Head of caudate nucleus (tissue), 42 donors: ENCODE measurements around the gene KTN1.

ENCODE experiments used
- DNase-seq, 42 donors: peaks; one replicate each; pipeline versions ENCODE4 v3.0.0 to v3.0.0-alpha.2; 2020 to 2021; ENCODE audit warnings: mixed read lengths in 7 of 42
- intact Hi-C: fragments of 100-400 bp; cut with DNase I; formaldehyde crosslinking; loops from one replicate; pipeline ENCODE4 v1.15.0; 2022

Gene KTN1

DNA sequence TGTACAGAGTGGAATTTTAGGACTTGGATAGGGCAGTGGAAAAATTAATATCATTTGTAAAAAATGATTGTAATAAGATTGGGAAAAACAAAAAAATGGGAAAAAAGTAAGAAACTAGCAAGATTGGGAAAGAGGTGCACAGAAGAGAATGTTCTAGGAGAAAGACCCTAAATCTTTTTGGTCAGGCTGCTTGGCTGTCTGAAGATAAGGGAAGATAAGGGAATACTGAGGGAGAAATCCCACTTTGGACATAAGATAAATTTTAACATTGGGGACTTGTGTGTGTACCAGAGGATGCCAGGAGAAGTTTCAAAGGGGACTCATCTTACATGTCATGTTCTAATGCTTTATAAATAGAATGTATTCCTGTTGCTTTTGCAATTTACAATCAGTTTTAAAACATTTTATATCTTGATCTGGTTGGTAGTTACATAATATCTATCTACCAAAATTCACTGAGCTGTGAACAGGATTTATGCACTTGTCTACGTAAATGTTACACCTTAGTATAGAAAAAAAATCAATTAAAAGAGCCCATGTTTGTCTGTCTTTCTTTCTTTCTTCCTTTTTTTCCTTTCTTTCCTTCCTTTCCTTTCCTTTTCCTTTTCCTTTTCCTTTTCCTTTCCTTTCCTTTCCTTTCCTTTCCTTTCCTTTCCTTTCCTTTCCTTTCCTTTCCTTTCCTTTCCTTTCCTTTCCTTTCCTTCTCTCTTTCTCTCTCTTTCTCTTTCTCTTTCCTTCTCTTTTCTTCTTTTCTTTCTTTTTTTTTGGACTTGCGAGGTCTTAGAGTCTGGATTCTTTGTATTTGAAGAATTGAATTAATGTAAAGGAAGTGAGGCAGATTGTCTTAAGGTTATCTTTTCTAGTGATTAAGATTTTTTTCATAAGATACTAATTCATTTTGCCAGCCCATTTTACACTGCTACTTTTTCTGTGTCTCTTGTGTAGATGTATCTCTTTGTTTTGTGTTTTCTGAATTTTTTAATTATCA, 66.1 kb downstream of the KTN1 start:
- no peak for DNase-seq
- intact Hi-C loops = no loop called here

- intact Hi-C loops = no loop called here
- DNase-seq = no peak
Measured at GRCh38 chr14:55650992-55651391, 71.0 kb downstream of the KTN1 start.

DNA sequence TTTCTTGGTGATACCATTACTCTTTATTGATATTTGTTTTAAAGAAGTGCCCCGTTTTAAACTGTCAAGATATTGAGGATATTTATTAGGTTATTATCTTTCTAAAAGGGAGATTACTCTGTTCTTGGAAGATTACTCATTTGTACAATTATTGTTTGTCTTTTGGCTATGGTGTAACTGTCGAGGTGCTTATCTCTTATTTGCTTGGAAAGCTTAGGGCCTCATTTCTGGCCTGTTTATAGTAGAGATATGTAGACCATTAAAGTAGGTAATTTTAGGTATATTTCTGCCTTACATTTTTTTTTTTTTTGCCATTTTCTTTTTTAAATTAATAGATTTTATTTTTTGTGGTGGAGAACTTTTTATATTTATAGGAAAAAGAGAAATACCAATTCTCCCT, 74.2 kb downstream of the KTN1 start:
- intact Hi-C loops = no loop called here
- DNase-seq = no peak

- no peak for DNase-seq
- intact Hi-C loops = no loop called here
Measured at GRCh38 chr14:55661029-55661428, 81.0 kb downstream of the KTN1 start.

DNA sequence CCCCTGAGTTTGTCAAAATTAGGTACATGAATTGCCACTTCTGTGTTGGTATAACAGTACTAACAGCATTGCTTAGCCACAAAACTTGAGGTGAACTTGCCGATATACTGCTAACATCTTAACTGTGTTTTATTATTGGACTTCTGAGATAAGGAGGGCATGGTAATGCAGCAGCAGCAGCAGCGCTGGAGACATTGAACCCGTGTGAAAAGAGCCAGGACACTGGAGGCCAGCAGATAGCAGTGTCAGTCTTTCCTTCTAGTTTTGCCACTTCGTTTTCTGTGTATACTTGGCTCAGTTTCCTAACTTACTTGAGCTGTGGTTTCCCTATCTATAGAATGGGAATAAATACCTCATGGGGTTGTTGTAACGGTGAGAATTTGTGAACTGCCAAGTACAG, 82.7 kb downstream of the KTN1 start:
- no peak for DNase-seq
- intact Hi-C loops = no loop called here

DNA sequence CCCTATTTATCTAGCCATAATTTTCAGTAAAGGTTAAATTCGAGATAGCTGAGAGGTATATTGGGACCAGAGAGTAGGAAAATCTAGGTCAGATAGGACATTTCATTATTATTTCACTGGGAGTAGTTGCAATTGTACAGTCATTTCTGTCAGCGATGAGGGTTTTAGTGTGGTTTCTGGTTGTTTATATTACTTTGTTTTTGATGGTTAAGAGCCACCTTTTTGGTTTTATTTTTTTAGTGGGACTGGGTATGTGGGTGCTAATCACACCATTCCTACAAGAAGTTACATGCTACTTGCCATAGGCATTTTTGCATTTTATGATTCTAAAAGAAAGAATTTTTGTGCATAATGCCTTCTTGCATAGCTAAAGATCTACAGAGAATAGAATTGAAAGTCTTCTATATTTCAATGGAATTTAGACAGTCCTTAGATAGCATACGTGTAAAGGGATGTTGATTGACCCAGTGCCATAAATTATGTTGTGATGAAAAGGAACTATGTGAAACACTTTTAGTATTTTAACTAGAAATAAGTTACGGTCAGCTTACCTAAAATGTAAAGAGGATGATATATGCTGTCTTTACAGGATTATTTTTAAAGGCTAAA, 85.2 kb downstream of the KTN1 start:
- intact Hi-C loops = no loop called here
- DNase-seq = no peak

DNA sequence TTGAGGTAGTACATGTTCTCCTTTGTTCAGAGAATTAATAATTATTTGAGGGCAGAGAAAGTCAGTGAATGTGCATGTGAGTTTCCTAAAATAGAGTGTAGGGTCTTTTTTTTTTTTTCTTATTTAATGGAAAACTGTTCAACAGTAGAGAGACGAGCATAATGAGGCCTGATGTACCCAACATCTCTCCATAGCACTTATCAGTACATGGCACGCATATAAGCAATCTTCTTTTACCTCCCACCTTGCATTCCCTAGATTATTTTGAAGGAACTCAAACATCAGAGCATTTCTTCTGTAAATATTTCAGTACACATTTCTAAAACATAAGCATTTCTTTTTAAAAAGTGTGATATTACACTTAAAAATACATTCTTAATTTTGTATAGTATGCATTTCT, 87.8 kb downstream of the KTN1 start:
- intact Hi-C loops = no loop called here
- DNase-seq = no peak

DNA sequence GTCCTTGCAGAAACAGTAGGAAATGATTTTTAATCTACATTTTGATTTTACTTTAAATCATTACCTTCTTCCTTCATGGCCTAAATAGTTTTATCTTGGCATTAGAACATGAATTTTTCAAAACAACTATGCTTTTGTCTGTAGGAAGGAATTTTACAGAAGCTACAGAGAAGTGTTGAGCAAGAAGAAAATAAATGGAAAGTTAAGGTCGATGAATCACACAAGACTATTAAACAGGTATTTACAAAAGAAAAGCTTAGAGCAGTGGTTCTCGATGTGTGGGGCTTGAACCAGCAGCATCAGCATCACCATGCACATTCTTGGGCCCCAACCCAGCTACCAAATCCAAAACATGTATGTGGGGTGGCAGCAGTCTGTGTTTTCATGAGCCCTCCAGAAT, 91.6 kb downstream of the KTN1 start:
- DNase-seq = no peak
- intact Hi-C loops = no loop called here

DNA sequence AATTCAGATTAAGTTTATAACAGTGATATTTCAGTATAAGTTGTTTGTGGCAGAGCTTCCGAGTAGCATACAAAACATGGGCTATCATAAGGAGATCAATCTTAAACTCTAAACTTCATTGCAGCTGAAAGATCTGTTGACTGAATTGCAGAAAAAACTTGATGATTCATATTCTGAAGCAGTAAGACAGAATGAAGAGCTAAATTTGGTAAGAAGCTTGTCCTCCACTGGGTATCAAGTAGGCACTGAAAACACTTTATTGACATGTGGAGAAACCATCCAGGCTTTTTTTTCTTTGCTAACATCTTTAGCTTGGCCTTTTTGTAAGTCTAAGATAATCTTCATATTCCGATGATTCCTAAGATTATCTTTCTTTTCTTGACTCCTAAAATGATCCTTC, 93.0 kb downstream of the KTN1 start:
- intact Hi-C loops = no loop called here
- DNase-seq = no peak

DNA sequence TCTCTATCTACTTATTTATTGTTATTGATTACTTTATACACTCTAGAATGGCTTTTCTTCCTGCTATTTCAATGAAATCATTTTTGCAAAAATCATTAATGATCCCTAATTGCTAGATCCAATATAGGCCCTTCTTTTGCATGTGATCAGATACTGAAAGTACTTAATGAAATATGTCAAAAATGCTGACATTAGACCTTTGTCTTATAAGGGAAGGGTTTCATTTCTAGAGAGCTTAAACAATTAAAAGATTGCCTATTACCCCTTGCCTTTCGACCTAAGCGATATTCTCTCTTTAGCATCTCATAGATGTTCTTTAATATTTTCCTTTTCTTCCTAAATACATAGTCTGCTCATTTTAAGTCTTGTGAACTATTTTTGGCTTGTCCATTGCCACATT, 101.1 kb downstream of the KTN1 start:
- intact Hi-C loops = no loop called here
- DNase-seq = no peak

GRCh38 chr14:55684956-55685584, 105.1 kb downstream of the KTN1 start:
- intact Hi-C loops = no loop called here
- no peak for DNase-seq

GRCh38 chr14:55686713-55687112, 106.7 kb downstream of the KTN1 start:
- DNase-seq = no peak
- intact Hi-C loops = no loop called here

GRCh38 chr14:55688566-55688965, 108.6 kb downstream of the KTN1 start:
- intact Hi-C loops = no loop called here
- no peak for DNase-seq

DNA sequence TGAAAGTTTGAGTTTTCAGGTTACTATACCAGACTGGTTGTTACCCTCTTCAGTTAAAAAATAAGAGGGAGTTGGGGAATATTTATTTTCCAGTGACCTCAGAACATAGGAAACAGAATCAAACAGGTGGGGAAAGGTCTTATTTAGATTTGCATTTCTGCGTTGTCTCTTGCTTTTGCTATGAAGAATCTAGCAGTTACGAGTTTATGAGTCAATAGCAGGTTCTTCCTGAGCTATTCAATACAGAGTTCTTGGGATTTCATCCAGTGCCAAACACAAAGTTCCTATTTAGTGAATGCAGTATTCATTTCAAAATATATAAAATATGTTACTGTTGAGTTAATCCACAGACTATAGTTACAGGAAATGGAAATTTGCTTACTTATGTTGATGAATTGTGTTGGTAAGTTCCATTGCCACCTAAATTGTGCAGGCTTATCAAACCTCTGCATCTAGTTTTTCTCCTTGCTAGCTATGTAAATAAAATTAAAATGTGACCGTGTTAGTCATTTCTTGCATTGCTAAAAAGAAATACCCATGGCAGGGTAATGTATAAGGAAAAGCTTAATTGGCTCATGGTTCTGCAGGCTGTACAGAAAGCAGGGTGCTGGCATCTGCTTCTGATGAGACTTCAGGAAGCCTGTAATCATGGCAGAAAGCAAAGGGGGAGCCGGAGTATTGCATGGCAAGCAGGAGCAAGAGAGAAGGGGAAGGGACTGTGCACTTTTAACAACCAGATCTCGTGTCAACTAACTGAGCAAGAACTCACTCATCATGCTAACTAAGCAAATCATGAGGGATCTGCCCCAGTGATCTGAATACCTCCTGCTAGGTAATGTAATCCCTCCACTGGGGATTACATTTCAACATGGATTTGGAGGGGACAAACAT, 110.2 kb downstream of the KTN1 start:
- intact Hi-C loops = no loop called here
- no peak for DNase-seq

- intact Hi-C loops = no loop called here
- DNase-seq = no peak
Measured at GRCh38 chr14:55691659-55692058, 111.7 kb downstream of the KTN1 start.

GRCh38 chr14:55693904-55694303, 113.9 kb downstream of the KTN1 start:
- no peak for DNase-seq
- intact Hi-C loops = no loop called here

GRCh38 chr14:55697414-55697861, 117.4 kb downstream of the KTN1 start:
- intact Hi-C loops = no loop called here
- DNase-seq = no peak

DNA sequence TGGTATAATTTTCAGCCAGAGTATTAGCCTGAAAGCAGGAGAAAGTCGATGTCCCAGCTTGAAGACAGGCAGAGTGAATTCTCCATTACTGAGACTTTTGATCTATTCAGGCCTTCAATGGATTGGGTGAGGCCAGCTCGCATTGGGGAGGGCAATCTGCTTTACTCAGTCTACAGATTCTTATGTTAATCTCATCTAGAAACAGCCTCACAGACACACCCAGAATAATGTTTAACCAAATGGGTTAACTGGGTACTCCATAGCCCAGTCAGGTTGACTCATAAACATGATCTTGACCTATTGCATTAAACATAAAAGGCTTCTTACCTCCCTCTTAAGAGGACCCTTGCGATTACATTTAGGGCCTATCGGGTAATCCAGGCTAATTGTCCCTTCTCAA, 118.0 kb downstream of the KTN1 start:
- intact Hi-C loops = no loop called here
- DNase-seq = no peak
